ENCODE measurements around the gene LRRC61.

The LRRC61 gene

GRCh38 chr7:150323682-150324372 lies 672 bp downstream of the LRRC61 start:
- intact Hi-C loops (cut with DNase I; ENCODE audit: low total_unique reads) = no loop called here

DNA sequence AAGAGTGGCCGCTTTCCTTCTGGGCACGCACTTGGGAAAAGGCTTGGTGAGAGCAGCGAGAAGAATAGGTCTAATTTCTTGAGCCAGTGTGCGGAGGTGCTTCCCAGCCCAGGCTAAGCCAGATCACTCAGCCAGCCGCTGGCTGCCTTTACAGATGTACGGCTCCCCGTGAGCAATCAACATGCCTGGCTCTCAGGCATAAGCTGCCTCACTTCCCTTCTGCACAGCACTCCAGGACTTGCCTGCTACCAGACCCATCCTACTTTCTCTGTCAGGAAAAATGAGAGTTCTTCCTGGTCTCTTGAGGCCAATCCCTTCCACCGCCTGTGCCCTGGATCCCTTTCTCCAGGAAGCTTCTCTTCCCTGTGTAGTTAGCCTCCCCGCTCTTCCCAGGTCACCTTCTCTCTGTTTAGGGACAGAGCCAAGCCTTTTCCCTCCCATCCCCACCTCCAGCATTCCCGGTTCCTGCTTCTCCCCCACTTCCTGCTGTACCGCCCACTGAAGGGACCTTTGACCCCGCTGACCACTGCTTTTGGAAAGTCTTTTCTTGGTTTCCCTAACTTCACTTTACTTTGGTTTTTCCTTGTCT lies 1.3 kb downstream of the LRRC61 start:
- Histone ChIP-seq H3K4me1 (peaks cover 0 to 18% (median 10%) of the 10 kb centered on the region in 4 donors), H3K4me3 (no peak overlapping the region), H3K9me3 (no peaks in the 10 kb centered on the region), H3K36me3 (peaks cover 0 to 19% (median 0%) of the 10 kb centered on the region in 3 donors), H3K27ac (no peak overlapping the region), H3K27me3 (peaks cover 0 to 19% of the 10 kb centered on the region in 2 donors)
- TF ChIP-seq CTCF (IDR thresholded peaks at IDR 0.05) = no peak
- no peak for DNase-seq
- intact Hi-C loops (cut with DNase I; ENCODE audit: low total_unique reads) = no loop called here

More at GRCh38 chr7:150323682-150324372, 672 bp downstream of the LRRC61 start:
- H3K4me3 ChIP-seq = peak overlapping the region; percentile 52 to 61
- H3K27ac ChIP-seq = peak overlapping the region; percentile 51 to 60
- no peaks in the 10 kb centered on the region for H3K9me3 ChIP-seq
- DNase-seq = no peak
- peaks cover 0 to 19% of the 10 kb centered on the region in 2 donors for H3K27me3 ChIP-seq
- peaks cover 0 to 18% (median 10%) of the 10 kb centered on the region in 4 donors for H3K4me1 ChIP-seq
- TF ChIP-seq CTCF (IDR thresholded peaks at IDR 0.05) = no peak
- peaks cover 0 to 16% (median 0%) of the 10 kb centered on the region in 3 donors for H3K36me3 ChIP-seq

DNA sequence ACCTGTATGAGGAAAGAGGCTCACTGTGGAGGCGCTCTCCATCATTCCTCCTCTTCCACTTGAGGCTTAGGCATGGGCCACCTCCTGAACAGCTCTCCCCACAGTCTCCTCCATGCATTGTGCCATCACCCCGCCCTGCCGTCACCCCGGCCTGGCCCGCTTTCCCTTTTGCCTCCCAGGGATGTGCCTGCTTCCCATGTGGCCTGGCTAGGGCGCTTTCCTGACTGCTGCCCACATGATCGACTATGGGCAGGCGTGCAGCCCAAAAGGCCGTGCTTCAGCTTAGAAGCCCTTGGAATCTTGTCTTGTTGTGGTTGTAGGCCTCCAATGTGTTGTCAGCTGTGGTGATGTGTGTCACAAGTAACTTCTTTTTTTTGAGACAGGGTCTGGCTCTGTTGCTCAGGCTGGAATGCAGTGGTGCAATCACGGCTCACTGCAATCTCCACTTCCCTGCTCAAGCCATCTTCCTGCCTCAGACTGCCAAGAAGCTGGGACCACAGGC lies 2.0 kb downstream of the LRRC61 start:
- intact Hi-C loops (cut with DNase I; ENCODE audit: low total_unique reads) = no loop called here
- H3K4me1 ChIP-seq = peaks cover 0 to 18% (median 10%) of the 10 kb centered on the region in 4 donors
- no peak overlapping the region for H3K4me3 ChIP-seq
- H3K27ac ChIP-seq = no peak overlapping the region
- H3K9me3 ChIP-seq = no peaks in the 10 kb centered on the region
- DNase-seq = no peak
- peaks cover 0 to 19% of the 10 kb centered on the region in 2 donors for H3K27me3 ChIP-seq
- TF ChIP-seq CTCF (IDR thresholded peaks at IDR 0.05) = no peak
- peaks cover 0 to 25% (median 0%) of the 10 kb centered on the region in 3 donors for H3K36me3 ChIP-seq

DNA sequence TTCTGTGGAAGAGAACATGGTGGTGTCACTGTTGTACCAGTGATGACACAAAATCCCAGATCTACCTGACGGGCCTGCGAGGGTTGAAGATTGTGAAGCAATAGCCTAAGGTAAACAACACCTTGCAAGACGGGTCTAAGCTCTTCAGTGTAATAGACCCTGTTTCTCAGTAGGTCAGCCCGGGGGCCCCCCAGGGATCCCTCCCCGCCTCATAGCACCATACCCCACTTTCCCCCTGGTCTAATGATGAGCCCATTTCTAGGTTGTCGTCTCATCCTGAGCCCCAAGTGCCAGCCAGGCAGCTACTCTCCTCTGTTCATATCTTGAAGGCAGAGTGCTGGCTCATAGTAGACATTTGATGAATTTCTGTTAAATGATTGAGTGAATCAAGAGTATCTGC lies 2.7 kb downstream of the LRRC61 start:
- Histone ChIP-seq H3K9me3 (no peaks in the 10 kb centered on the region), H3K27ac (no peak overlapping the region), H3K36me3 (peaks cover 0 to 33% (median 0%) of the 10 kb centered on the region in 3 donors), H3K27me3 (peaks cover 0 to 19% of the 10 kb centered on the region in 2 donors), H3K4me1 (peaks cover 0 to 18% (median 10%) of the 10 kb centered on the region in 4 donors), H3K4me3 (no peak overlapping the region)
- DNase-seq = no peak
- no peak for TF ChIP-seq CTCF (IDR thresholded peaks at IDR 0.05)
- intact Hi-C loops (cut with DNase I; ENCODE audit: low total_unique reads) = no loop called here

- Histone ChIP-seq H3K27me3 (peaks cover 0 to 17% of the 10 kb centered on the region in 2 donors), H3K4me3 (no peak overlapping the region), H3K4me1 (peaks cover 0 to 18% (median 10%) of the 10 kb centered on the region in 4 donors), H3K9me3 (no peaks in the 10 kb centered on the region), H3K27ac (no peak overlapping the region), H3K36me3 (peaks cover 0 to 37% (median 0%) of the 10 kb centered on the region in 3 donors)
- TF ChIP-seq CTCF (IDR thresholded peaks at IDR 0.05) = no peak
- DNase-seq = no peak
- intact Hi-C loops (cut with DNase I; ENCODE audit: low total_unique reads) = no loop called here
Measured at GRCh38 chr7:150326657-150327268, 3.6 kb downstream of the LRRC61 start.

All from tibial artery (tissue), 4 donors.